Measurements from ENCODE around the gene EPHA3. TPM values are rescaled to one million over a fixed set of nuclear protein-coding genes. Genes with fewer than 3 reads are reported as not detected.

The EPHA3 gene
- total RNA-seq, 2 donors from 2014 or later = 1.7 to 2.4 TPM

DNA sequence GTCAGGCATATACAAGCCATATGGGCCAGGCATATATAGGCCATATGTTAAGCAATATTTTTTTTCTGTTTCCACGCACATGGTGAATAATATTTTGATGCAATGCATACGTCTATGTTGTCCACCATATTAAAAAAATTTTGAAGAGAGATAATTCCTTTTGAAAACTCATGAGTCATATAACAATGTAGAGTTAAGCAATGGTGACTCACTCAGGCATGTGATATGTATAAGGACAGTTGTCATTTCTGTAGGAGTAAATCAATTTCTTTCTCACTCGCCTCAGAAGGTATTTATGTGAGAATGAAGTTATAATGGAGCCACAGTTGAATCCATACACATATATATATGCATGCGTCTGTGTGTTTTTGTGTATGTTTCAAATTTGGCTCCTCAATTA lies 272.6 kb downstream of the EPHA3 start:
- intact Hi-C loops (cut with DNase I) = no loop called here
- no peak for DNase-seq
- Histone ChIP-seq H3K27ac (no peak overlapping the region), H3K9me3 (no peaks in the 10 kb centered on the region), H3K4me3 (no peak overlapping the region), H3K27me3 (no peaks in the 10 kb centered on the region), H3K9ac (ENCODE audit: low read depth in 2 of 2, low read length in 2 of 2) (no peak overlapping the region), H3K36me3 (no peaks in the 10 kb centered on the region), H3K4me1 (no peaks in the 10 kb centered on the region)
- TF ChIP-seq, protein P1, sequence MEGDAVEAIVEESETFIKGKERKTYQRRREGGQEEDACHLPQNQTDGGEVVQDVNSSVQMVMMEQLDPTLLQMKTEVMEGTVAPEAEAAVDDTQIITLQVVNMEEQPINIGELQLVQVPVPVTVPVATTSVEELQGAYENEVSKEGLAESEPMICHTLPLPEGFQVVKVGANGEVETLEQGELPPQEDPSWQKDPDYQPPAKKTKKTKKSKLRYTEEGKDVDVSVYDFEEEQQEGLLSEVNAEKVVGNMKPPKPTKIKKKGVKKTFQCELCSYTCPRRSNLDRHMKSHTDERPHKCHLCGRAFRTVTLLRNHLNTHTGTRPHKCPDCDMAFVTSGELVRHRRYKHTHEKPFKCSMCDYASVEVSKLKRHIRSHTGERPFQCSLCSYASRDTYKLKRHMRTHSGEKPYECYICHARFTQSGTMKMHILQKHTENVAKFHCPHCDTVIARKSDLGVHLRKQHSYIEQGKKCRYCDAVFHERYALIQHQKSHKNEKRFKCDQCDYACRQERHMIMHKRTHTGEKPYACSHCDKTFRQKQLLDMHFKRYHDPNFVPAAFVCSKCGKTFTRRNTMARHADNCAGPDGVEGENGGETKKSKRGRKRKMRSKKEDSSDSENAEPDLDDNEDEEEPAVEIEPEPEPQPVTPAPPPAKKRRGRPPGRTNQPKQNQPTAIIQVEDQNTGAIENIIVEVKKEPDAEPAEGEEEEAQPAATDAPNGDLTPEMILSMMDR (IDR thresholded peaks at IDR 0.05) = no peak

- DNase-seq = no peak
- Histone ChIP-seq H3K36me3 (no peaks in the 10 kb centered on the region), H3K9ac (ENCODE audit: low read depth in 2 of 2, low read length in 2 of 2) (no peak overlapping the region), H3K4me1 (no peaks in the 10 kb centered on the region), H3K27me3 (no peaks in the 10 kb centered on the region), H3K9me3 (no peaks in the 10 kb centered on the region), H3K4me3 (no peak overlapping the region), H3K27ac (no peak overlapping the region)
- TF ChIP-seq, protein P1 (IDR thresholded peaks at IDR 0.05) = no peak
- intact Hi-C loops (cut with DNase I) = no loop called here
Measured at GRCh38 chr3:89392991-89393390, 285.6 kb downstream of the EPHA3 start.

GRCh38 chr3:89395456-89395855 lies 288.0 kb downstream of the EPHA3 start:
- Histone ChIP-seq H3K27ac (no peak overlapping the region), H3K9me3 (no peaks in the 10 kb centered on the region), H3K4me1 (no peaks in the 10 kb centered on the region), H3K4me3 (no peak overlapping the region), H3K9ac (ENCODE audit: low read depth in 2 of 2, low read length in 2 of 2) (no peak overlapping the region), H3K27me3 (no peaks in the 10 kb centered on the region), H3K36me3 (no peaks in the 10 kb centered on the region)
- no peak for DNase-seq
- intact Hi-C loops (cut with DNase I) = no loop called here
- TF ChIP-seq, protein P1 (IDR thresholded peaks at IDR 0.05) = no peak

DNA sequence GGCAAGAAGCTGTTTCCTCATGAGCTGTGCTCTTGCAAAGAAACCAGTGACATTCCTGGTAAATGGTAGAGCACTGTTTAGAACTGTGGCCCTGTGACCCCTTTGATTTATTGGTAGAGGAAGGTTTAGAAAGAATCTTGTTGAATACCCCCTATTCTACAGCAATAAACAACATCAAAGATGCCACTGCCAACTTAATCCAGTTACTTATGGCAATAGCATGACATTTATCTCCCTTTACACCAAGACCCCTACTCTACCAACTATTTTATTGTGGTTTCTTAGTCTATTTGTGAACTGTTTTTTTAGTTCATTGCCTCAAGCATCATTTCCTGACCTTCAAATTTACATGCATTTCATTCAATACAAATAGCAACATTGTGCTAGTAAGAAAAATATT lies 288.6 kb downstream of the EPHA3 start:
- intact Hi-C loops (cut with DNase I) = no loop called here
- Histone ChIP-seq H3K27ac (no peak overlapping the region), H3K4me3 (no peak overlapping the region), H3K9ac (ENCODE audit: low read depth in 2 of 2, low read length in 2 of 2) (no peak overlapping the region), H3K27me3 (no peaks in the 10 kb centered on the region), H3K4me1 (no peaks in the 10 kb centered on the region), H3K9me3 (no peaks in the 10 kb centered on the region), H3K36me3 (no peaks in the 10 kb centered on the region)
- no peak for DNase-seq
- TF ChIP-seq, protein P1 (IDR thresholded peaks at IDR 0.05) = no peak

DNA sequence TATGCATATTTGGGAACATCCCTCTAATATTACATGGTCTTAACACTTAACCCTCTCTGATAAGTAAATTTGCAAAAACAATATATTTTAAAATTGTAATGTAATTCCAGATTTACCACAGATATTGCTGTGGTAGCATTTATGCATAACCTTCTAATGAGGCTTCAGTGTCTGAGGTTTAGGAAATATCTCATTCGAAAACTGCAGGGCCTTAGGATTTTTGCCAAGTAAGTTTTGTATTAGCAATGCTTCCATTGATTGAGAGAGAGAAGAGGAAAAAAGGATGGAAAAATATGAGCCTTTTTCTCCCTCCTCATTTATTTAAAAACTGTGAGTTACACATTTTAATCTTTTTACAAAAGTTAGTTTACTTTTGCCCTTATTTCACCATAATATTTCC lies 294.6 kb downstream of the EPHA3 start:
- H3K9ac ChIP-seq (ENCODE audit: low read depth in 2 of 2, low read length in 2 of 2) = no peak overlapping the region
- H3K27me3 ChIP-seq = no peaks in the 10 kb centered on the region
- intact Hi-C loops (cut with DNase I) = no loop called here
- no peaks in the 10 kb centered on the region for H3K9me3 ChIP-seq
- no peak for DNase-seq
- no peaks in the 10 kb centered on the region for H3K4me1 ChIP-seq
- H3K36me3 ChIP-seq = no peaks in the 10 kb centered on the region
- TF ChIP-seq, protein P1 (IDR thresholded peaks at IDR 0.05) = no peak
- H3K27ac ChIP-seq = no peak overlapping the region
- no peak overlapping the region for H3K4me3 ChIP-seq

DNA sequence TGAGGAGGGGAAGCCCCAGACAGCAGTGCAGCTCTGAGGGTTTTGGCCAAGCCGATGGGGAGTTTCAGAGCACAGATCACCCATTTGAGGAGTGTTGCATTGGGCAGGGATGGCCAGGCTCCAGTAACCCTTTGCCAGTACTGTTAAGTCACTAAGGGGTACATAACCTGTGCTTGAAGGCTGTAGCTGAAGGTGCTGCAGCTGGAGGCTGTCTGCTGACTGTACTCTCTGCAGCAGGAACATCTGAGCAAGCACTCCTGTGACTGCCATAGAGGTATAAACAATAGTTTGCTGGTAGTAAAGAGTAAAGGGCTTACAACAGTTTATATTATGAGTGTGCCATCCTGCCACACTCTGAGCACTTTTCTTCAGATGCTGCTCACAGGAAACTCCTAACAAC lies 297.8 kb downstream of the EPHA3 start:
- H3K27me3 ChIP-seq = no peaks in the 10 kb centered on the region
- H3K27ac ChIP-seq = no peak overlapping the region
- no peaks in the 10 kb centered on the region for H3K4me1 ChIP-seq
- H3K4me3 ChIP-seq = no peak overlapping the region
- no peaks in the 10 kb centered on the region for H3K36me3 ChIP-seq
- no peak for DNase-seq
- intact Hi-C loops (cut with DNase I) = no loop called here
- H3K9me3 ChIP-seq = no peaks in the 10 kb centered on the region
- no peak overlapping the region for H3K9ac ChIP-seq (ENCODE audit: low read depth in 2 of 2, low read length in 2 of 2)
- TF ChIP-seq, protein P1 (IDR thresholded peaks at IDR 0.05) = no peak

Measured in colonic mucosa (tissue), 4 donors.